Upper lobe of left lung (tissue), 6 donors: ENCODE measurements around the gene KRTAP5-4. TPM values are rescaled to one million over a fixed set of nuclear protein-coding genes. Genes with fewer than 3 reads are reported as not detected.

Experiments
- ATAC-seq, 2 donors: fragments of 200-7000 bp; cut with Tn5 transposase; one replicate each; pipeline ENCODE4 v1.9.1; 2022; ENCODE audit warnings: mild to moderate bottlenecking in 2 of 2, moderate library complexity in 2 of 2; ENCODE audit not compliant: low FRiP score in 2 of 2
- DNase-seq, 2 donors: peaks; one replicate each; pipeline ENCODE4 v3.0.0-alpha.2; 2019 to 2020
- H3K27ac ChIP-seq, 4 donors: fragments of 200-600 bp; sonication (generic); one replicate each; pipeline ENCODE4 v1.5.1; 2016 to 2019
- H3K27me3 ChIP-seq, 4 donors: fragments of 200-600 bp; sonication (generic); one replicate each; pipeline ENCODE4 v1.5.1; 2017 to 2019
- H3K36me3 ChIP-seq, 4 donors: fragments of 200-600 bp; sonication (generic); one replicate each; pipeline ENCODE4 v1.5.1; 2016 to 2019
- H3K4me1 ChIP-seq, 4 donors: fragments of 200-600 bp; sonication (generic); one replicate each; pipeline ENCODE4 v1.5.1; 2018 to 2019
- H3K4me3 ChIP-seq, 4 donors: fragments of 200-600 bp; sonication (generic); one replicate each; pipeline ENCODE4 v1.5.1; 2017 to 2019; ENCODE audit warnings: mild to moderate bottlenecking in 2 of 4, moderate library complexity in 1 of 4
- H3K9me3 ChIP-seq, 4 donors: fragments of 200-600 bp; sonication (generic); one replicate each; pipeline ENCODE4 v1.5.1; 2018 to 2019
- EP300 ChIP-seq, 4 donors: sonication (generic); formaldehyde crosslinking; IDR thresholded peaks; one replicate each; pipeline ENCODE4 v1.5.1; 2017; ENCODE audit warnings: antibody characterized with exemption in 4 of 4, control low read depth in 2 of 4
- POLR2A ChIP-seq, 4 donors: fragments of 450-650 bp; IDR thresholded peaks; one replicate each; pipeline ENCODE4 v1.5.1; 2016 to 2017; ENCODE audit warnings: antibody characterized with exemption in 4 of 4, mild to moderate bottlenecking in 2 of 4
- POLR2AphosphoS5 ChIP-seq, 2 donors: sonication (generic); formaldehyde crosslinking; IDR thresholded peaks; one replicate each; pipeline ENCODE4 v1.5.1; 2017; ENCODE audit warnings: antibody characterized with exemption in 2 of 2
- WGBS, 2 donors: methylation state at CpG; one replicate each; pipeline ENCODE4 v1.1.5; 2017 to 2018; 5-methylcytosine and 5-hydroxymethylcytosine counted together
- total RNA-seq, 6 donors: library from RNA; depleted of rRNA in 4 of 6; stranded (reverse); fragments of >200 nt in 4 of 6; gene quantifications; one replicate each; pipeline versions ENCODE4 v1.1.0 to v1.2.1, GENCODE V29; 2016 to 2021
- TF ChIP-seq, protein P1 (sequence below), 6 experiments: fragments of 450-650 bp in 4 of 6; fragments of 200-600 bp in 2 of 6; sonication (generic) in 2 of 6; IDR thresholded peaks; one replicate each; pipeline ENCODE4 v1.5.1; 2016 to 2019; ENCODE audit warnings: antibody characterized with exemption in 6 of 6
- donor health status: DM: no; HTN: no; CAD: no; lungs with moderate emphysema.
- donor health status: DM: no; HTN: yes; CAD: no; lungs with severe emphysema.

KRTAP5-4 gene
- total RNA-seq, 6 donors from 2014 or later, result not detected

DNA sequence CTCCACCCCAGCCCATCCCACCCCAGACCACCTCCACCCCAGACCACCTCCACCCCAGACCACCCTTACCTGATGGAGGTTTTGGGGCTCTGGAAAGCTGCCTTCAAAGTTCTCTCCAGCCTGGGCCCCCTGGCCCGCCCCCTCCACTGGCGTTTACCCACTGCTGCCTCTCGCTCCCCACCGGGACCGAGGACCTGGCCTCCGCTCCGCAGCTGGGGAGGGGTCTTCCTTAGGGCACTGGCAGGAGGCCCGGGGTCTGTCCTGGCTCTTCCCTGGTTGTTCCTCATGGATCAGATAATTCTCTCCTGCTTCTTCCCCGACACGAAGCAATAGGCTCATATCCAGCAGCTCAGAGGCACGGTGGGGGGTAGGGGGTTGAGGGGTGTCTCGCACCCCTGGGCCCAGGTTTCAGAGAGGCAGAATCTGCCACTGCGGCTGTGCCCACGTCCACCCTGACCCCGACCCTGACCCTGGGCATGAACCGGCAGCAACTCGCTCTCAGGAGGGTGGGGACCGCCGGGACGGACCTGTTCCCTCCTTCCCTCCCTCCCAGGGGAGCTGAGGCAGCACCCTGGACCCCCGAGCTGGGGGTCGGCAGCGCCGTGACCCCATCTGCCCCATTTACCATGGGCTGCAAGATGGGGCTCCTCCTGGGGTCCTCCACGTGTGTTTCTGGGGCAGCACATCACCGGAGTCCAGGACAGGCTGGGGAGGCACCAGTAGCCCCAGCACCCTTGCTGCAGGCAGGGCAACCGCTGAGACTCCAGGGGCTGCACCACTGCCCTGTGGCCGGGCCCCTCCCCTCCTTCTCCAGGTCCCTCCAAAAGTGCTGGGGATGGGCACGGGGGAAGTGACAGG, 20.6 kb upstream of the KRTAP5-4 start:
- TF ChIP-seq EP300 (IDR thresholded peaks at IDR 0.05), result no peak
- no peak for TF ChIP-seq POLR2A (IDR thresholded peaks at IDR 0.05)
- no peak for TF ChIP-seq POLR2AphosphoS5 (IDR thresholded peaks at IDR 0.05)
- TF ChIP-seq, protein P1, sequence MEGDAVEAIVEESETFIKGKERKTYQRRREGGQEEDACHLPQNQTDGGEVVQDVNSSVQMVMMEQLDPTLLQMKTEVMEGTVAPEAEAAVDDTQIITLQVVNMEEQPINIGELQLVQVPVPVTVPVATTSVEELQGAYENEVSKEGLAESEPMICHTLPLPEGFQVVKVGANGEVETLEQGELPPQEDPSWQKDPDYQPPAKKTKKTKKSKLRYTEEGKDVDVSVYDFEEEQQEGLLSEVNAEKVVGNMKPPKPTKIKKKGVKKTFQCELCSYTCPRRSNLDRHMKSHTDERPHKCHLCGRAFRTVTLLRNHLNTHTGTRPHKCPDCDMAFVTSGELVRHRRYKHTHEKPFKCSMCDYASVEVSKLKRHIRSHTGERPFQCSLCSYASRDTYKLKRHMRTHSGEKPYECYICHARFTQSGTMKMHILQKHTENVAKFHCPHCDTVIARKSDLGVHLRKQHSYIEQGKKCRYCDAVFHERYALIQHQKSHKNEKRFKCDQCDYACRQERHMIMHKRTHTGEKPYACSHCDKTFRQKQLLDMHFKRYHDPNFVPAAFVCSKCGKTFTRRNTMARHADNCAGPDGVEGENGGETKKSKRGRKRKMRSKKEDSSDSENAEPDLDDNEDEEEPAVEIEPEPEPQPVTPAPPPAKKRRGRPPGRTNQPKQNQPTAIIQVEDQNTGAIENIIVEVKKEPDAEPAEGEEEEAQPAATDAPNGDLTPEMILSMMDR (IDR thresholded peaks at IDR 0.05), result no peak
- ATAC-seq (no peak), DNase-seq (peak in 1 of 2 donors; percentile 72)
- Histone ChIP-seq H3K27me3 (no peaks in the 10 kb centered on the region), H3K27ac (no peak overlapping the region), H3K4me1 (peaks cover 3 to 15% (median 13%) of the 10 kb centered on the region in 4 donors), H3K36me3 (no peaks in the 10 kb centered on the region), H3K4me3 (no peak overlapping the region), H3K9me3 (no peaks in the 10 kb centered on the region)
- 82 to 87% methylated on average over 15 to 23 of the region's 29 CpGs for WGBS, 2 donors

DNA sequence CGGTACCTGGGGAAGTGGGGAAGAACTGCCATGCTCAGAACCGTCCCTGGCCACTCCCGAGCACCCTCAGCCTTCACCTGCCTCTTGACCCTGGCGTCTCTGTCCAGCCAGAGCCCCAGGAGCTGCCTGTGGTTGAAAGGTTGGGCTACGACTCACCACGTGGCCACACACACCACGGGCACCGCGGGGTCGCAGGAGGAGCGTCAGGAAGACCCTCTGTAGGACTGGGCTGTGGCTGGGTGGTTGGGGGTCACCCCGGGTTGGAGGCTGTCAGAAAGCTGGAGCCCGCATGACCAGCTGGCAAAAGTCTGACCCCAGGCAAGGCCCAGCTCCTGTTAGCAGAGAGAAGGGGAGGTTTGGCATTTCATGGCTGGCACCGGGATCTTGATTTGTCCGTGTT, 19.2 kb upstream of the KRTAP5-4 start:
- H3K4me3 ChIP-seq, result no peak overlapping the region
- no peaks in the 10 kb centered on the region for H3K27me3 ChIP-seq
- 86 to 90% methylated on average over 11 to 15 of the region's 15 CpGs for WGBS, 2 donors
- DNase-seq (peak in 1 of 2 donors; percentile 66), ATAC-seq (no peak)
- H3K36me3 ChIP-seq, result no peaks in the 10 kb centered on the region
- no peak for TF ChIP-seq EP300 (IDR thresholded peaks at IDR 0.05)
- TF ChIP-seq POLR2A (IDR thresholded peaks at IDR 0.05), result no peak
- TF ChIP-seq POLR2AphosphoS5 (IDR thresholded peaks at IDR 0.05), result no peak
- TF ChIP-seq, protein P1 (IDR thresholded peaks at IDR 0.05), result no peak
- no peaks in the 10 kb centered on the region for H3K9me3 ChIP-seq
- peaks cover 3 to 15% (median 13%) of the 10 kb centered on the region in 4 donors for H3K4me1 ChIP-seq
- no peak overlapping the region for H3K27ac ChIP-seq

DNA sequence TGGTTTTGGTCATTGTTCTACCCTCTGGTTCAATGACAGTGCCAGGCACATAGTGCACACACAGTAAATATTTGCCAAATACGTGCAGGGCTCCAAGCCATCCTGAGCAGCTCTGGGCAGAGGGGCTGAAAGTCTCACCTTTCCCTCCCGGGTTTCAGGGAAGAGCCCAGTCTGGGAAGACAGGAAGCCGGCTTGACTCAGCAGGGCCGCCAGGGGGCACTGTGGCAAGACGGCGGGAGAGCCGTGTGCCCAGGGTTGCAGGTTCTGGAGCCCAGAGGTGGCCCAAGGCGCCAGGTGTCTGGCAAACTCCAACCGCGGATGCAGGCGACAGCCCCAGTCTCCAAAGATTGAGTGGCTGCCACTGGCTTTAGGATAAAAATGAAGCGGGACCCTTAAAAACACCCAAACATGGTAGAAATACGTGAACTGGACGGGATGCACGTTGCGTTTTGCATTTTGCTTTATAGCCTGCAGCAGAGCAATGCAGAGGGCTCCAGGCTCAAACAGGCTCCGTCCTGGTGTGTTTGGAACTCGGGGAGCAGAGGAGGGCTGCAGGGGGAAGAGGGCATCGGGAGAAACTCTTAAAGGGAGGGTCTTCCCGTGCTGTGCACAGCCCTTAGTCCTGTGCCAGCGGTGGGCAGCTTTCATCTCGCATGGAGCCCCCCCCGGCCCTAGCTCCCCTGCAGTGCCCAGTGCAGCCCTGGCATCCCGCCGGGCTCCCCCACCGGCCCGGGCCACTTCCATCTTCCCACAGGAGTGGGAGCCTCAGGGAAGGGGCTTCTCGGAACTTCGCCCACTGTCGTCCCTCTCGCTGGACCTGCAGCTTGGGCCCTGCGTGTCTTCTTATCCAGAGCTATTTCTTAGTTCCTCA, 18.4 kb upstream of the KRTAP5-4 start:
- H3K36me3 ChIP-seq, result no peaks in the 10 kb centered on the region
- peak in 1 of 2 donors; percentile 65 for ATAC-seq
- WGBS, 2 donors, result 60 to 62% methylated on average over 28 to 30 of the region's 32 CpGs

DNA sequence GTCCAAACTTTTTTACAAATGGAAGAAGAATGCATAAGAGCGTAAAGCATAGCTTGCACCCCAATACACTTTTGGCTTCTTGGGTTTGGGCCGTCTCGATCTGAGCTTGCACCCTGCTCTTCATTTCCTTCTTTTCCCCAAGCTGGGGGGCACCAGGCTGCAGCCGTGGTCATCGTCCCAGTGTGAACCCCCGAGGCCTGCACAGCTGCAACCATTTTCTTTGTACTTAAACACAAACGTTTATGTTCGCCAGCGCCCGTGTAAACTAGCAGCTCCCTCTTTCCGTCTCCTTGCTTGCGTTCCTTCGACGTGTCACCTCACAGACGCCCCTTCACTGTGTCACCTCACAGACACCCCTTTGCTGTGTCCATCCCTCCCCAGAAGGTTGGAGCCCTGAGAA, 17.7 kb upstream of the KRTAP5-4 start:
- Histone ChIP-seq H3K27ac (no peak overlapping the region), H3K4me3 (no peak overlapping the region), H3K36me3 (no peaks in the 10 kb centered on the region), H3K4me1 (peaks cover 3 to 15% (median 13%) of the 10 kb centered on the region in 4 donors), H3K27me3 (no peaks in the 10 kb centered on the region), H3K9me3 (no peaks in the 10 kb centered on the region)
- TF ChIP-seq, protein P1 (IDR thresholded peaks at IDR 0.05), result no peak
- TF ChIP-seq EP300 (IDR thresholded peaks at IDR 0.05) (no peak), POLR2AphosphoS5 (IDR thresholded peaks at IDR 0.05) (no peak), POLR2A (IDR thresholded peaks at IDR 0.05) (no peak)
- 43 to 51% methylated on average over 15 of the region's 15 CpGs for WGBS, 2 donors
- ATAC-seq (no peak), DNase-seq (no peak)

More for the DNA sequence above, 18.4 kb upstream of the KRTAP5-4 start:
- no peaks in the 10 kb centered on the region for H3K9me3 ChIP-seq
- peaks cover 3 to 15% (median 13%) of the 10 kb centered on the region in 4 donors for H3K4me1 ChIP-seq
- no peak overlapping the region for H3K4me3 ChIP-seq
- peak in 1 of 2 donors; percentile 83 for DNase-seq
- no peaks in the 10 kb centered on the region for H3K27me3 ChIP-seq
- no peak overlapping the region for H3K27ac ChIP-seq
- no peak for TF ChIP-seq POLR2AphosphoS5 (IDR thresholded peaks at IDR 0.05)
- TF ChIP-seq, protein P1 (IDR thresholded peaks at IDR 0.05), result peak; percentile 51 to 76 (median 62)
